Epithelial cell of esophagus (primary cell): ENCODE measurements around the gene TDRD1.

ENCODE experiments used
- DNase-seq: peaks from one replicate; pipeline ENCODE4 v3.0.0; 2010; ENCODE audit warnings: low read depth
- H3K4me3 ChIP-seq: 2 replicates; pipeline ENCODE4 v1.5.1; 2011; ENCODE audit warnings: mild to moderate bottlenecking, low read length, control low read depth
- TF ChIP-seq, protein P1 (sequence below): IDR thresholded peaks from 2 replicates; pipeline ENCODE4 v1.5.1; 2011; ENCODE audit warnings: low read depth, mild to moderate bottlenecking, low read length, control low read depth, inconsistent platforms; ENCODE audit not compliant: insufficient read depth; ENCODE audit errors: missing control alignments

The TDRD1 gene

DNA sequence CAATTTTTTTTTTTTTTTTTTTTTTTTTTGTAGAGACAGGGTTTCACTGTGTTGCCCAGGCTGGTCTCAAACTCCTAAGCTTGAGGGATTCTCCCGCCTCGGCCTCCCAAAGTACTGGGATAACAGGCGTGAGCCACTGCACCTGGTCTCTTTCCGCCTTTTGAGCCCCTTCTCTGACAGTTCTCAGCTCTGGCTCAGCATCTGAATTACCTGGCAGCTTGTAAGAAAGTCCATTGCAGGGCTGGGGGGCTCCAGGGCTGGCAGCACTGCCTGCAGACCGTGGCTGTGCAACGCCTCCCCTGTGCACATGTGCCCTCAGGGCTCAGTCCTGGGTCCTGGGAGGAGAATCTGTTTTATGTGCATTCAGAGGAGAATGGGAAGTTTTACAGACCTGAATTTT, 97.5 kb downstream of the TDRD1 start:
- no peak for DNase-seq
- no peak overlapping the region for H3K4me3 ChIP-seq
- TF ChIP-seq, protein P1, sequence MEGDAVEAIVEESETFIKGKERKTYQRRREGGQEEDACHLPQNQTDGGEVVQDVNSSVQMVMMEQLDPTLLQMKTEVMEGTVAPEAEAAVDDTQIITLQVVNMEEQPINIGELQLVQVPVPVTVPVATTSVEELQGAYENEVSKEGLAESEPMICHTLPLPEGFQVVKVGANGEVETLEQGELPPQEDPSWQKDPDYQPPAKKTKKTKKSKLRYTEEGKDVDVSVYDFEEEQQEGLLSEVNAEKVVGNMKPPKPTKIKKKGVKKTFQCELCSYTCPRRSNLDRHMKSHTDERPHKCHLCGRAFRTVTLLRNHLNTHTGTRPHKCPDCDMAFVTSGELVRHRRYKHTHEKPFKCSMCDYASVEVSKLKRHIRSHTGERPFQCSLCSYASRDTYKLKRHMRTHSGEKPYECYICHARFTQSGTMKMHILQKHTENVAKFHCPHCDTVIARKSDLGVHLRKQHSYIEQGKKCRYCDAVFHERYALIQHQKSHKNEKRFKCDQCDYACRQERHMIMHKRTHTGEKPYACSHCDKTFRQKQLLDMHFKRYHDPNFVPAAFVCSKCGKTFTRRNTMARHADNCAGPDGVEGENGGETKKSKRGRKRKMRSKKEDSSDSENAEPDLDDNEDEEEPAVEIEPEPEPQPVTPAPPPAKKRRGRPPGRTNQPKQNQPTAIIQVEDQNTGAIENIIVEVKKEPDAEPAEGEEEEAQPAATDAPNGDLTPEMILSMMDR = no peak

GRCh38 chr10:114278140-114278883, 99.2 kb downstream of the TDRD1 start:
- DNase-seq = peak; percentile 14
- TF ChIP-seq, protein P1 = no peak
- no peak overlapping the region for H3K4me3 ChIP-seq

- no peak overlapping the region for H3K4me3 ChIP-seq
- TF ChIP-seq, protein P1 = no peak
Measured at GRCh38 chr10:114278884-114279191, 99.7 kb downstream of the TDRD1 start.

DNA sequence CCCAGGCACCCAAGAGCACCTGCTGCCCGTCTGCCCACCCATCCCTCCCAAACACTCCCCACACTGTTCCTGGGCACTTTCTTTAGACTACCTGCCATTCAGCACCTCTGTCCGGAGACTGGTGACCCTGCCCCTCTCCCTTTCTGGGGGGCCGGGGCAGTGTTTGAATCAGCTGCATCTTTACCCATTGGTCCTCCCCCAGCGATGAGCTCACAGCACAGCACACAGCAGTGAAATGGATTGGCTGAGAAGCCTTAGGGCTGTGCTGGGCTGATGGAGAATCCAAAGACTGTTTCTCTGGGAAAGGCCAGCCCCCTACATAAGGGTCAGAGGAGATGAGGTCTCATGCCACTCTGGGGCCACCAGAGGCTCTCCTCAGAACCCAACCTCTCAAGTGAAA, 100.1 kb downstream of the TDRD1 start:
- TF ChIP-seq, protein P1 = no peak
- no peak for DNase-seq
- no peak overlapping the region for H3K4me3 ChIP-seq

More at GRCh38 chr10:114278884-114279191, 99.7 kb downstream of the TDRD1 start:
- no peak for DNase-seq

GRCh38 chr10:114279901-114280644, 100.9 kb downstream of the TDRD1 start:
- TF ChIP-seq, protein P1 = peak; percentile 36
- DNase-seq = peak; percentile 85
- no peak overlapping the region for H3K4me3 ChIP-seq

DNA sequence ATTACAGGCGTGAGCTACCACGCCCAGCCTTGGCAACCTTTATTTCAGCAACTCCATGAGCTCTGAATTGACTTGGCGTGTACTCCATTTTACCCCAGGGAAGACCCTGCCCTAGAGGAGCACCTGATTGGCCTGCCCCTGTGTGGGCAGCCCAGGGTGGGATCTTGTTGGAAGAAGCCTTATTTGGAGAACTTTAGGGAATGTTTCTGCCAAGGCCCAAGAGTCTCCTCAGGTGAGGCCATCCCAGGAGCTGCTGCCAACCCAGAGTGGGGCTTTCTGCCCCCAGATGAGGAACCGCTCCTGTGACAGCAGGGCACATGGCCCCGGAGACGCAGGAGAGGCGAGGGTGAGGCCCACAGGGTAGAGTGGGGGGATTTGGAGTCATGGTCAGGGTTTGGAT, 101.9 kb downstream of the TDRD1 start:
- no peak for DNase-seq
- H3K4me3 ChIP-seq = no peak overlapping the region
- TF ChIP-seq, protein P1 = no peak
